Embryonic facial prominence (tissue), 1 donor: ENCODE data around the gene ATXN7L1.

Experiments
- DNase-seq: peaks from one replicate; pipeline ENCODE4 v3.0.0-alpha.2; 2016; ENCODE audit errors: extremely low spot score

Gene ATXN7L1

GRCh38 chr7:105876091-105876963 lies at the start of gene ATXN7L1:
Gene ATXN7L1 (minus strand): TSS chr7:105876599. CDS start chr7:105876558, 41 bp downstream.
- DNase-seq: peak; percentile 92

GRCh38 chr7:105926131-105926530 lies 49.7 kb upstream of the ATXN7L1 start:
- DNase-seq: no peak

- DNase-seq: no peak
Measured at GRCh38 chr7:105924945-105925344, 48.5 kb upstream of the ATXN7L1 start.

- DNase-seq: no peak
Measured at GRCh38 chr7:105920766-105921165, 44.4 kb upstream of the ATXN7L1 start.

- DNase-seq: no peak
Measured at GRCh38 chr7:105917659-105918058, 41.3 kb upstream of the ATXN7L1 start.

GRCh38 chr7:105916603-105917002 lies 40.2 kb upstream of the ATXN7L1 start:
- no peak for DNase-seq

GRCh38 chr7:105913947-105914346 lies 37.5 kb upstream of the ATXN7L1 start:
- no peak for DNase-seq

- no peak for DNase-seq
Measured at GRCh38 chr7:105911961-105912575, 35.7 kb upstream of the ATXN7L1 start.

- DNase-seq: no peak
Measured at GRCh38 chr7:105910172-105910571, 33.8 kb upstream of the ATXN7L1 start.

GRCh38 chr7:105909742-105910141 lies 33.3 kb upstream of the ATXN7L1 start:
- no peak for DNase-seq

GRCh38 chr7:105907129-105907846 lies 30.9 kb upstream of the ATXN7L1 start:
- DNase-seq: no peak

GRCh38 chr7:105906695-105907094 lies 30.3 kb upstream of the ATXN7L1 start:
- no peak for DNase-seq

- DNase-seq: no peak
Measured at GRCh38 chr7:105905910-105906568, 29.6 kb upstream of the ATXN7L1 start.

GRCh38 chr7:105905209-105905909 lies 29.0 kb upstream of the ATXN7L1 start:
- no peak for DNase-seq

GRCh38 chr7:105904064-105904463 lies 27.7 kb upstream of the ATXN7L1 start:
- no peak for DNase-seq

- DNase-seq: no peak
Measured at GRCh38 chr7:105902325-105902911, 26.0 kb upstream of the ATXN7L1 start.

- no peak for DNase-seq
Measured at GRCh38 chr7:105897999-105898398, 21.6 kb upstream of the ATXN7L1 start.

GRCh38 chr7:105896407-105896911 lies 20.1 kb upstream of the ATXN7L1 start:
- no peak for DNase-seq

- DNase-seq: no peak
Measured at GRCh38 chr7:105894131-105894530, 17.7 kb upstream of the ATXN7L1 start.

GRCh38 chr7:105892387-105892786 lies 16.0 kb upstream of the ATXN7L1 start:
- DNase-seq: no peak
